Fibroblast of lung (primary cell): ENCODE measurements around the gene LLPH. TPM values are rescaled to one million over a fixed set of nuclear protein-coding genes. Genes with fewer than 3 reads are reported as not detected.

Experiments
- DNase-seq, 2 donors: peaks; one replicate each; pipeline versions ENCODE4 v3.0.0 to v3.0.0-alpha.2; 2010; ENCODE audit warnings: low read depth in 2 of 2
- H2AFZ ChIP-seq: 2 replicates; pipeline ENCODE4 v1.5.1; 2012; ENCODE audit warnings: low read length, control low read depth, inconsistent platforms
- H3K27ac ChIP-seq: 2 replicates; pipeline ENCODE4 v1.5.1; 2011; ENCODE audit warnings: low read length, control low read depth; ENCODE audit not compliant: insufficient read depth
- H3K27me3 ChIP-seq: 2 replicates; pipeline ENCODE4 v1.5.1; 2011; ENCODE audit warnings: mild to moderate bottlenecking, low read length; ENCODE audit not compliant: control insufficient read depth, insufficient read depth
- H3K36me3 ChIP-seq: 2 replicates; pipeline ENCODE4 v1.5.1; 2011; ENCODE audit warnings: low read length; ENCODE audit not compliant: control insufficient read depth, insufficient read depth
- H3K4me1 ChIP-seq: 2 replicates; pipeline ENCODE4 v1.5.1; 2011; ENCODE audit warnings: low read length; ENCODE audit not compliant: control insufficient read depth, insufficient read depth; ENCODE audit errors: extremely low read depth
- H3K4me2 ChIP-seq: 2 replicates; pipeline ENCODE4 v1.5.1; 2011; ENCODE audit warnings: low read length, control low read depth; ENCODE audit not compliant: insufficient read depth; ENCODE audit errors: extremely low read depth
- H3K4me3 ChIP-seq, 4 experiments: fragments of 200-600 bp in 1 of 4; sonication (generic) in 1 of 4; replicated peaks in 1 of 4; 2 replicates each; pipeline ENCODE4 v1.5.1; 2011 to 2016; ENCODE audit warnings: low read length in 4 of 4, low read depth in 3 of 4, mild to moderate bottlenecking in 3 of 4, control low read depth in 2 of 4, inconsistent platforms in 1 of 4, mixed read lengths in 1 of 4; ENCODE audit not compliant: insufficient read depth in 1 of 4; ENCODE audit errors: control extremely low read depth in 1 of 4
- H3K79me2 ChIP-seq: 2 replicates; pipeline ENCODE4 v1.5.1; 2012; ENCODE audit warnings: mild to moderate bottlenecking, low read length, inconsistent platforms; ENCODE audit not compliant: control insufficient read depth, insufficient read depth
- H3K9ac ChIP-seq: 2 replicates; pipeline ENCODE4 v1.5.1; 2011; ENCODE audit warnings: mild to moderate bottlenecking, low read length, control low read depth; ENCODE audit not compliant: insufficient read depth
- H3K9me3 ChIP-seq: 2 replicates; pipeline ENCODE4 v1.5.1; 2012; ENCODE audit warnings: low read depth, low read length; ENCODE audit not compliant: control insufficient read depth, insufficient read depth
- H4K20me1 ChIP-seq: 2 replicates; pipeline ENCODE4 v1.5.1; 2011; ENCODE audit warnings: low read length; ENCODE audit not compliant: control insufficient read depth, insufficient read depth; ENCODE audit errors: extremely low read depth
- CTCF ChIP-seq, 2 donors: IDR thresholded peaks in 1 of 2; conservative IDR thresholded peaks in 1 of 2; 1 replicate in 1 of 2; 2 replicates in 1 of 2; pipeline ENCODE4 v1.5.1; 2011 to 2012; ENCODE audit warnings: low read length in 2 of 2, control low read depth in 1 of 2, inconsistent platforms in 1 of 2, low read depth in 1 of 2, mild to moderate bottlenecking in 1 of 2
- EZH2 ChIP-seq: IDR thresholded peaks from 2 replicates; pipeline ENCODE4 v1.5.1; 2012; ENCODE audit warnings: low read length, control low read depth, mild to moderate bottlenecking; ENCODE audit errors: missing control alignments
- polyA plus RNA-seq, 2 donors: library from polyadenylated mRNA; depleted of rRNA in 1 of 2; stranded (reverse) in 1 of 2; unstranded in 1 of 2; fragments of >200 nt; gene quantifications; 2 replicates each; pipeline ENCODE4 v1.2.1, GENCODE V29; 2011 to 2012; ENCODE audit warnings: missing spikeins in 1 of 2
- total RNA-seq: library from RNA; depleted of rRNA; stranded (reverse); fragments of >200 nt; gene quantifications from 2 replicates; pipeline ENCODE4 v1.2.1, GENCODE V29; 2014

Gene LLPH
- total and polyA plus RNA-seq, 2 donors (not counting 1 experiment from before 2014, with no cell fraction given), result 5.8 to 30.5 TPM

- no peak overlapping the region for H3K27ac ChIP-seq
- no peak overlapping the region for H3K4me2 ChIP-seq
- H3K27me3 ChIP-seq, result no peaks in the 10 kb centered on the region
- H3K9me3 ChIP-seq, result no peaks in the 10 kb centered on the region
- H3K9ac ChIP-seq, result no peak overlapping the region
- H4K20me1 ChIP-seq, result no peaks in the 10 kb centered on the region
- no peaks in the 10 kb centered on the region for H3K79me2 ChIP-seq
- no peak for TF ChIP-seq EZH2
- TF ChIP-seq CTCF (conservative IDR thresholded peaks at IDR 0.05 in 1 of 2, IDR thresholded peaks at IDR 0.05 in 1 of 2; ENCODE audit: low read depth in 1 of 2, low read length in 2 of 2), result no peak
- H2AFZ ChIP-seq, result no peak overlapping the region
- DNase-seq, result no peak
- no peaks in the 10 kb centered on the region for H3K4me1 ChIP-seq
- H3K4me3 ChIP-seq, result no peak overlapping the region
- H3K36me3 ChIP-seq, result no peaks in the 10 kb centered on the region
These were observed 15.4 kb downstream of the LLPH start for GRCh38 chr12:66115071-66115600.

- no peaks in the 10 kb centered on the region for H3K4me1 ChIP-seq
- no peak overlapping the region for H3K27ac ChIP-seq
- no peak for DNase-seq
- no peaks in the 10 kb centered on the region for H3K27me3 ChIP-seq
- TF ChIP-seq CTCF (conservative IDR thresholded peaks at IDR 0.05 in 1 of 2, IDR thresholded peaks at IDR 0.05 in 1 of 2; ENCODE audit: low read depth in 1 of 2, low read length in 2 of 2) (no peak), EZH2 (no peak)
- no peak overlapping the region for H3K4me2 ChIP-seq
- no peak overlapping the region for H2AFZ ChIP-seq
- no peaks in the 10 kb centered on the region for H3K9me3 ChIP-seq
- no peaks in the 10 kb centered on the region for H4K20me1 ChIP-seq
- H3K9ac ChIP-seq, result no peak overlapping the region
- no peaks in the 10 kb centered on the region for H3K79me2 ChIP-seq
- no peaks in the 10 kb centered on the region for H3K36me3 ChIP-seq
- H3K4me3 ChIP-seq, result no peak overlapping the region
These were observed 17.1 kb downstream of the LLPH start for GRCh38 chr12:66113471-66113870.

GRCh38 chr12:66111605-66112004, 18.9 kb downstream of the LLPH start:
- Histone ChIP-seq H3K79me2 (no peaks in the 10 kb centered on the region), H3K4me2 (no peak overlapping the region), H3K9me3 (no peaks in the 10 kb centered on the region), H3K27ac (no peak overlapping the region), H3K4me3 (no peak overlapping the region), H3K9ac (no peak overlapping the region), H4K20me1 (no peaks in the 10 kb centered on the region), H3K36me3 (no peaks in the 10 kb centered on the region), H3K27me3 (no peaks in the 10 kb centered on the region), H3K4me1 (peaks cover 4% of the 10 kb centered on the region), H2AFZ (no peak overlapping the region)
- DNase-seq, result peak in 1 of 2 donors; percentile 18
- TF ChIP-seq CTCF (conservative IDR thresholded peaks at IDR 0.05 in 1 of 2, IDR thresholded peaks at IDR 0.05 in 1 of 2; ENCODE audit: low read depth in 1 of 2, low read length in 2 of 2) (no peak), EZH2 (no peak)
